Transverse colon (tissue), 4 donors: ENCODE results near the gene KCNJ6. TPM values are rescaled to one million over a fixed set of nuclear protein-coding genes. Genes with fewer than 3 reads are reported as not detected.

ENCODE experiments used
- DNase-seq: peaks from one replicate; pipeline ENCODE4 v3.0.0-alpha.2; 2019
- H3K27ac ChIP-seq, 4 donors: fragments of 200-600 bp; sonication (generic); 2 replicates each; pipeline ENCODE4 v1.5.1; 2016 to 2018; ENCODE audit warnings: inconsistent platforms in 4 of 4
- H3K27me3 ChIP-seq: fragments of 200-600 bp; sonication (generic); 2 replicates; pipeline ENCODE4 v1.5.1; 2017; ENCODE audit warnings: inconsistent platforms
- H3K36me3 ChIP-seq, 4 donors: fragments of 200-600 bp; sonication (generic); 2 replicates each; pipeline ENCODE4 v1.5.1; 2017 to 2019; ENCODE audit warnings: inconsistent platforms in 4 of 4
- H3K4me1 ChIP-seq, 4 donors: fragments of 200-600 bp; sonication (generic); 2 replicates each; pipeline ENCODE4 v1.5.1; 2017 to 2020; ENCODE audit warnings: inconsistent platforms in 4 of 4
- H3K4me3 ChIP-seq, 4 donors: fragments of 200-600 bp; sonication (generic); 1 replicate in 1 of 4; 2 replicates in 3 of 4; pipeline versions ENCODE4 v1.5.1 to v1.6.1; 2017 to 2019; ENCODE audit warnings: inconsistent platforms in 4 of 4
- H3K9me3 ChIP-seq, 2 donors: fragments of 200-600 bp; sonication (generic); 2 replicates each; pipeline ENCODE4 v1.5.1; 2017 to 2019; ENCODE audit warnings: inconsistent platforms in 2 of 2
- EP300 ChIP-seq: sonication (generic); formaldehyde crosslinking; IDR thresholded peaks from one replicate; pipeline ENCODE4 v1.6.1; 2017; ENCODE audit warnings: antibody characterized with exemption, low read depth
- POLR2A ChIP-seq: fragments of 450-650 bp; IDR thresholded peaks from one replicate; pipeline ENCODE4 v1.6.1; 2016; ENCODE audit warnings: antibody characterized with exemption, mild to moderate bottlenecking, moderate library complexity
- POLR2AphosphoS5 ChIP-seq, 3 donors: sonication (generic); formaldehyde crosslinking; IDR thresholded peaks; one replicate each; pipeline ENCODE4 v1.6.1; 2016; ENCODE audit warnings: antibody characterized with exemption in 3 of 3
- WGBS, 2 donors: methylation state at CpG; one replicate each; pipeline ENCODE4 v1.1.5; 2018; ENCODE audit warnings: low coverage in 1 of 2; 5-methylcytosine and 5-hydroxymethylcytosine counted together
- in situ Hi-C, 4 donors: fragments of 200-750 bp; cut with MboI; loops; one replicate each; pipeline versions ENCODE4 v1.15.0 to v1.15.1; 2017; ENCODE audit warnings: low sequenced_read_pairs in 3 of 4, low pct_ligation_motif_present in 1 of 4, low pct_unique_long_range_greater_than_20kb in 1 of 4
- intact Hi-C: fragments of 100-400 bp; cut with DNase I; formaldehyde crosslinking; loops from one replicate; pipeline ENCODE4 v1.15.1; 2023; ENCODE audit warnings: low total_unique reads
- total RNA-seq, 4 donors: library from RNA; depleted of rRNA; stranded (reverse); fragments of >200 nt; gene quantifications; one replicate each; pipeline ENCODE4 v1.1.0, GENCODE V29; 2016
- TF ChIP-seq, protein P1 (sequence below), 5 experiments: fragments of 200-600 bp in 3 of 5; fragments of 450-650 bp in 2 of 5; sonication (generic) in 3 of 5; IDR thresholded peaks; 1 replicate in 2 of 5; 2 replicates in 3 of 5; pipeline ENCODE4 v1.5.1; 2016 to 2017; ENCODE audit warnings: antibody characterized with exemption in 5 of 5, inconsistent platforms in 3 of 5, mild to moderate bottlenecking in 2 of 5, moderate library complexity in 1 of 5

Gene KCNJ6
- total RNA-seq, 4 donors from 2014 or later = 0.14 to 0.16 TPM; not detected in 2

DNA sequence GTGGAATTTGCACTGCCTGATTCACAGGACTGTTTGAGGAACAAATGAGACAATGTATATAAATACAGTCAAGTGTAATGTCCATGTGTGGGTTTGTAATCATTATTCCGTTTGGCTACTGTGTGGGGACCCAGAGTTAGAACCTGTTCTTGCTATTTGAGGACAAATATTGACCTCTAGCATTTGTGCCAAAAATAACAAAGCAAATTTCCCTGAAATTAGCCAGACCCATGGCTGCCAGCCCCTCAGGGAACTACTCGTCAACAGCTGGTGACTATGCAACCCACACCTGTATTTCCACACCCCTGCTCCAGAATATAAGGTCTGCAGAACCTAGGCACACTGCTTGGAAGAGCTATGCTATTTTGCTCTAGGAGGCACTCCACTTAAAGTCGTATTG is 70.7 kb downstream of the KCNJ6 start:
- TF ChIP-seq POLR2AphosphoS5 (IDR thresholded peaks at IDR 0.05) (no peak), POLR2A (no peak), EP300 (no peak)
- TF ChIP-seq, protein P1, sequence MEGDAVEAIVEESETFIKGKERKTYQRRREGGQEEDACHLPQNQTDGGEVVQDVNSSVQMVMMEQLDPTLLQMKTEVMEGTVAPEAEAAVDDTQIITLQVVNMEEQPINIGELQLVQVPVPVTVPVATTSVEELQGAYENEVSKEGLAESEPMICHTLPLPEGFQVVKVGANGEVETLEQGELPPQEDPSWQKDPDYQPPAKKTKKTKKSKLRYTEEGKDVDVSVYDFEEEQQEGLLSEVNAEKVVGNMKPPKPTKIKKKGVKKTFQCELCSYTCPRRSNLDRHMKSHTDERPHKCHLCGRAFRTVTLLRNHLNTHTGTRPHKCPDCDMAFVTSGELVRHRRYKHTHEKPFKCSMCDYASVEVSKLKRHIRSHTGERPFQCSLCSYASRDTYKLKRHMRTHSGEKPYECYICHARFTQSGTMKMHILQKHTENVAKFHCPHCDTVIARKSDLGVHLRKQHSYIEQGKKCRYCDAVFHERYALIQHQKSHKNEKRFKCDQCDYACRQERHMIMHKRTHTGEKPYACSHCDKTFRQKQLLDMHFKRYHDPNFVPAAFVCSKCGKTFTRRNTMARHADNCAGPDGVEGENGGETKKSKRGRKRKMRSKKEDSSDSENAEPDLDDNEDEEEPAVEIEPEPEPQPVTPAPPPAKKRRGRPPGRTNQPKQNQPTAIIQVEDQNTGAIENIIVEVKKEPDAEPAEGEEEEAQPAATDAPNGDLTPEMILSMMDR (IDR thresholded peaks at IDR 0.05) = no peak
- intact Hi-C loops = no loop called here
- no peaks in the 10 kb centered on the region for H3K36me3 ChIP-seq
- H3K27ac ChIP-seq = no peak overlapping the region
- no peaks in the 10 kb centered on the region for H3K4me1 ChIP-seq
- 26 to 29% methylated on average over 2 to 3 of the region's 3 CpGs for WGBS, 2 donors
- peaks cover 5% of the 10 kb centered on the region for H3K27me3 ChIP-seq
- in situ Hi-C loops = no loop called here
- H3K9me3 ChIP-seq = no peaks in the 10 kb centered on the region
- no peak for DNase-seq
- no peak overlapping the region for H3K4me3 ChIP-seq

DNA sequence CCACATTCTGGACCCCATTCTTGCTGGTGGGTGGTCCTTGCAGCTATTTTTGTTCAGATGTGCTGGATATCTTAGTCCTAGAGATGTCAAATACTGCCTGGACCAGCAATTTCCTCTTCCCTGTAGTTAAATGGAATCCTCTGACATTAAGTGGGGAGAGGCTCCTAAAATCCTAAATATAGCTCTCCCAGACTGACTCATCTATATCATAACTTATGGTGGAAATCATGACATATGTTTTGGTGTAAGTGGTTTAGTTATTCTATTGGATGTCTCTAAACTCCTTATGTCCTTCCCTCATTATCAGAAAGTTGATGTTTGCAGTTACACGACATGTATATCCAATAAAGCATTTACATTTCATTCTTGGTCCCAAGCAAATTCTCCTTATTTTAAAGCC is 73.1 kb downstream of the KCNJ6 start:
- Histone ChIP-seq H3K9me3 (no peaks in the 10 kb centered on the region), H3K4me3 (no peak overlapping the region), H3K27me3 (no peaks in the 10 kb centered on the region), H3K4me1 (no peaks in the 10 kb centered on the region), H3K27ac (no peak overlapping the region), H3K36me3 (no peaks in the 10 kb centered on the region)
- intact Hi-C loops (no loop called here), in situ Hi-C loops (no loop called here)
- TF ChIP-seq POLR2A (no peak), EP300 (no peak)
- TF ChIP-seq, protein P1 (IDR thresholded peaks at IDR 0.05) = no peak
- no peak for DNase-seq
- 71 to 78% methylated on average over 1 of the region's 1 CpG for WGBS, 2 donors

DNA sequence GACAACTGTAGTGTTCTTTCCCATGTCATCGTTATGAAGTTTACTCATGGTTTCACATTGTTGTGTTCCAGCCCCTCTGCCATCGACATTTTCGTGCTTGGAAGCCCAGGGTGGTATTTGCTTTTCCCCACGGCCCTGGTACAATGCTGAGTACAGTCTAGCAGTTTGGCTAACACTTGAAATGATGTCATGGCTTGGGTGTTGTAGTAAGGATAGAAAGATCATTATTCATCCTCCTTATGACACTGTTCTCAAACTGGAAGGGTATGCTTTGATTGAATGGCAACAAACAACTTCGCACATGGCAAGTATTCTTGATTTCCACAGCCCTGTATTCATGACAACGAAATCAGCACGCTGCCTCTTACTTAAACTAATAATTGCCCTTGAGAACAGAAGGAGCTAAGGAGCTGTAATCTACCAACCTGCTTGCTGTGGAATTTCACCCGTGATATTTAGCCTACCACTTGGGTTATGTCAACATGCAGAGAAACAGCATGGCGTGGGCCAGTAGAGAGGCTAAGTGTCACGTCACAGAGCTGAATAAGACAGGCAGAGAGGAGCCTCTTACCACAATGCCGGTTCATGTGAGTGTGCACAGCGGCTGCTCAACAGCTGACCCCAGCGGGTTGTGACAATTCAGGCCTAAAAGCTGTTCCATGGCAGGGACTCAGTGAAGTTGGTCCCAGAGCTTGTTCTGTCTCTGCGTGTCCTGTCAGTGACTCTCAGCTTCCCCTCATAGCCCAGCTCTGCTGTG is 73.9 kb downstream of the KCNJ6 start:
- H3K9me3 ChIP-seq = no peaks in the 10 kb centered on the region
- TF ChIP-seq, protein P1 (IDR thresholded peaks at IDR 0.05) = no peak
- no peak for TF ChIP-seq POLR2A
- no peak for TF ChIP-seq POLR2AphosphoS5 (IDR thresholded peaks at IDR 0.05)
- no peak for TF ChIP-seq EP300
- intact Hi-C loops (no loop called here), in situ Hi-C loops (no loop called here)
- no peak overlapping the region for H3K4me3 ChIP-seq
- H3K27me3 ChIP-seq = no peaks in the 10 kb centered on the region
- no peaks in the 10 kb centered on the region for H3K36me3 ChIP-seq
- H3K27ac ChIP-seq = no peak overlapping the region
- no peaks in the 10 kb centered on the region for H3K4me1 ChIP-seq
- WGBS, 2 donors = 76 to 79% methylated on average over 8 to 14 of the region's 14 CpGs
- no peak for DNase-seq

GRCh38 chr21:37837381-37837780 is 78.9 kb downstream of the KCNJ6 start:
- Histone ChIP-seq H3K36me3 (no peaks in the 10 kb centered on the region), H3K4me1 (no peaks in the 10 kb centered on the region), H3K9me3 (no peaks in the 10 kb centered on the region), H3K27ac (no peak overlapping the region), H3K27me3 (no peaks in the 10 kb centered on the region), H3K4me3 (no peak overlapping the region)
- intact Hi-C loops = no loop called here
- no peak for DNase-seq
- 92 to 97% methylated on average over 3 of the region's 3 CpGs for WGBS, 2 donors
- TF ChIP-seq POLR2AphosphoS5 (IDR thresholded peaks at IDR 0.05) = no peak
- TF ChIP-seq EP300 = no peak
- TF ChIP-seq POLR2A = no peak
- TF ChIP-seq, protein P1 (IDR thresholded peaks at IDR 0.05) = no peak
- in situ Hi-C loops = no loop called here
